Subcutaneous adipose tissue (tissue), 4 donors: Measurements from ENCODE around the gene EXT2. TPM values are rescaled to one million over a fixed set of nuclear protein-coding genes. Genes with fewer than 3 reads are reported as not detected.

Experiments
- total RNA-seq, 4 donors: library from RNA; depleted of rRNA; stranded (reverse); fragments of >200 nt; gene quantifications; one replicate each; pipeline ENCODE4 v1.1.0, GENCODE V29; 2016
- TF ChIP-seq, protein P1 (sequence below): fragments of 450-650 bp; IDR thresholded peaks from one replicate; pipeline ENCODE4 v1.5.1; 2016; ENCODE audit warnings: low read depth, mild to moderate bottlenecking, control low read depth, antibody characterized with exemption, moderate library complexity

The EXT2 gene
- total RNA-seq, 4 donors from 2014 or later: 48.6 to 63.9 (median 54.8) TPM

DNA sequence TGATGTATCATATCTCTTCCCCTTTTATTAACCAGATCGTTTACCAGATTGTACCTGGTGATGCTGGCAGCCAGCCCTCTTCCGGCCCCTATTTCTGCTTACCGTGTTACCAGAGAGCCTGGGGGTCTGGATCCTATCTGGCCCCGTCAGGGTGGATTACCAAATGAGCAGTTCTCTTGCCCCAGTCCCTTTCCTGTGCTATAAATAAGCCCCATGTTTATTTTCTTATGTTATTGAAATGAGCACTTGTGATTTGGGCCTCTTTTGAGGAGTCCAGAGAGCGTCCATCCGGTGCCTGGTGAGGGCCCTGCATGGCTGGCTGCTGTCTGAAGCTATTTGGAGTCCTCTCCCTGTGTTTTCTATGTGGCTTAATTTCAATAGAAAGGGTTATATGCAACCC is 154.9 kb downstream of the EXT2 start:
- TF ChIP-seq, protein P1, sequence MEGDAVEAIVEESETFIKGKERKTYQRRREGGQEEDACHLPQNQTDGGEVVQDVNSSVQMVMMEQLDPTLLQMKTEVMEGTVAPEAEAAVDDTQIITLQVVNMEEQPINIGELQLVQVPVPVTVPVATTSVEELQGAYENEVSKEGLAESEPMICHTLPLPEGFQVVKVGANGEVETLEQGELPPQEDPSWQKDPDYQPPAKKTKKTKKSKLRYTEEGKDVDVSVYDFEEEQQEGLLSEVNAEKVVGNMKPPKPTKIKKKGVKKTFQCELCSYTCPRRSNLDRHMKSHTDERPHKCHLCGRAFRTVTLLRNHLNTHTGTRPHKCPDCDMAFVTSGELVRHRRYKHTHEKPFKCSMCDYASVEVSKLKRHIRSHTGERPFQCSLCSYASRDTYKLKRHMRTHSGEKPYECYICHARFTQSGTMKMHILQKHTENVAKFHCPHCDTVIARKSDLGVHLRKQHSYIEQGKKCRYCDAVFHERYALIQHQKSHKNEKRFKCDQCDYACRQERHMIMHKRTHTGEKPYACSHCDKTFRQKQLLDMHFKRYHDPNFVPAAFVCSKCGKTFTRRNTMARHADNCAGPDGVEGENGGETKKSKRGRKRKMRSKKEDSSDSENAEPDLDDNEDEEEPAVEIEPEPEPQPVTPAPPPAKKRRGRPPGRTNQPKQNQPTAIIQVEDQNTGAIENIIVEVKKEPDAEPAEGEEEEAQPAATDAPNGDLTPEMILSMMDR: no peak

- TF ChIP-seq, protein P1: no peak
Observed at GRCh38 chr11:44252999-44253602, 157.6 kb downstream of the EXT2 start.

DNA sequence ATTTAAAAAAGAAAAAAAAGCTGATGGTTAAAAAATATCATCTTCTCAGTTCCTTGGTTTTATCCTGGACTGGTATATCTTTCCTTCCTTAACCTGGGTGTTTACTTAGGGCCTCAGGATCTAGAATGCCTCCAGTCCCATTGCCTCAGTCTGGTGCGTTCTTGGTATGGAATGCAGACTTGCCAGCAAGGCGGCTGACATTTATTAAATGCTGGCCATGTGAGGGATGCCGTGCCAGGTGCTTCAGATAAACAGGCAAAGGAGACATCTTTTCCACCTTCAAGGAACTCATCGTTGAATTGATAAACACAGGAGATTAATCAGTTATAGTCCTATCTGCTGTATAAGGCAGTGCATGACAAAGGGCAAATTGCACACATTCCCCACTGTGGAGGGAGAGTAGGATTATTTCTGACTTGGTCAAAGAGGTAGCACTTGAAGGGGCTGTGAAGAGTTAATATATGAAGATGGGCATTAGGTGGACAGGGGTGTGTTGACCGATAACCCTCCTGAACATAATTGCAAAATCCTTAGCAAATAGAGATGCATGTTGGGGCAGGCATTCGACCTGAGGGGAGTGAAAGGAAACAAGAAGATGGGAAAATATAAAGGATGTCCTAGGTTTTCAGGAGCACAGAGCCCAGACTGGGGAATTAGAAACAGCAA is 160.1 kb downstream of the EXT2 start:
- TF ChIP-seq, protein P1: no peak

DNA sequence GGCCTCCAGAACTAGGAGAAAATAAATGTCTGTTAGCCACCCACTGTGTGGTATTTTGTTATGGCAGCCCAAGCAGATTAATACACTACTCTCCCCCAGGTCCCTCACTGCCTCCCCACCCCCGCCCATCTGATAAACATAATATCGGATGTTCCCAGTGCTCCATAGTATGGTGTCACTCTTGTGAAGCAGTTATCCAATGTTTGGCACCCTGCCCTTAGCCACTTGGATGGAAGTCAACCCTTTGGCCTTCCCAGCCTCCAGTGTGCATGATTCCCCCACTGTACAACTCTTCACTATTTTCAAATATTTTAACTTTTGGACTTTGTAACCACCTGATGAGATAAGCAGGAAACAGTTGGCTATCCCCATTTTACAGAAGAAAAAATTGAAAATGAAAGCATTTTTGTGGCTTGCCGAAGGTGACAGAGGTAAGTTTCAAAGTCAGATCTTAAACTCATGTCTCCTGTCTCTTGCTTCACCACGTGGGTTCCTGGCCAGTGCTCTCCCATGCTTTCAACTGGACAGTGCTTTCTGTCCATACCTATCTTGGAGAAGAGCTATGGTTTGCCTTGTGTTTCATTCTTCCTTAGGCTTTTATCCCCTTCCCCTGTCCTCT is 161.3 kb downstream of the EXT2 start:
- TF ChIP-seq, protein P1: no peak

DNA sequence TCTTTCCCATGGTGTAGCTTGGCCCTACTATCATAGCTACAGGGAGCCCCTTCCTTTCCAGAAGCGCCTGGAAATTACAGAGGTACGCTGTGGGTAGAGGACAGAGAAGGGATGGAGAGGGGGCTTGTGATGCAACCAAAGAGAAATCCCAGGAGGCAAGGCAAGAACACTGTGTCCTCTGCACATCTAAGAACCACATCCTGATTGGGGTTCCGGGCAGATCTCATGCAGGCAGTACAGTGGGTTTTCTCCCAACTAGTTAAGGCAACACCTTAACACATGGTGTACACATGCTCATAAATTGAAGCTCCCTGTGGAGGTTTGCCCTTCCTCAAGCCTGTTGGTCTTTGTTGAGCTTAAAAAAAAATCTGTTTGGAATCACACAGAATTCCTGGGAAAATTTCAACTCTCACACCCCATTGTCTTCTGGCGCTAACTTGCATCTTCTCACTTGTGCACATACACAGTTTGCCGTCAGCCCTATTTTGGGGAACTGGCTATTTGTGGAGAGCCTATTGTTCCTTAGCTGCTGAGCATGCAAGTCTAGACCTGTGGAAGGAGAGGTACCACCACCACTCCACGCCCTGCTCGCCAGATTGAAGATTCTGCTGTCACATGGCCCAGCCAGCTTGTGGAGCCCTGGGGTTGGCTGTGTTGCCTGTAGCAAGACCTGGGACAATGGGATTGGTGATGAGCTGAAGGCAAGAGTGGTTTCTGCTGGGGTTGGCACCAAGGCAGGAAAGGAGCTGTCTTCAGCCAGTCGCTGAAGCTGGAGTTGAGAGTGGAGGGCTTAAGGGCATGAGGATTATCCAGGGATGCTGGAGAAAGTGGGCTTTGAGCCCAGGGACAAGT is 162.1 kb downstream of the EXT2 start:
- TF ChIP-seq, protein P1: no peak

DNA sequence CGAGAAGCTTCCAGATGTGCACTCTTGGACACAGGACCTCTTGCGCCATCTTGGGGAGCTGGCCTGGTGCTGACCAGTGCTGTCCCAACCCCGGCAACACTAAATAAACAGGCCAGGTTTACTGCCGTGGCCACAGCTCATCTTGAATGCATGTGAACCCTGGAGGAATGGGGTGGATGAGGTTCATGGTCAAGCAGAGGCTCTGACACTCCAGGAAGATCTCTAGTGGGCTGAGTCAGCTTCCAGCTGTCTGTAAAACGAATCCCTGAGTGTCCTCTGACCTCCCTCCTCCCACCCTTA is 162.7 kb downstream of the EXT2 start:
- TF ChIP-seq, protein P1: no peak
